GM19240 (cell line): ENCODE results near the gene ASGR1.
A peak's percentile ranks its signal among the peaks of the same experiment; 100 is the strongest.

Source experiments
- DNase-seq: peaks from one replicate; pipeline ENCODE4 v3.0.0; 2011; ENCODE audit warnings: low spot score; ENCODE audit not compliant: insufficient read length

The ASGR1 gene, protein sequence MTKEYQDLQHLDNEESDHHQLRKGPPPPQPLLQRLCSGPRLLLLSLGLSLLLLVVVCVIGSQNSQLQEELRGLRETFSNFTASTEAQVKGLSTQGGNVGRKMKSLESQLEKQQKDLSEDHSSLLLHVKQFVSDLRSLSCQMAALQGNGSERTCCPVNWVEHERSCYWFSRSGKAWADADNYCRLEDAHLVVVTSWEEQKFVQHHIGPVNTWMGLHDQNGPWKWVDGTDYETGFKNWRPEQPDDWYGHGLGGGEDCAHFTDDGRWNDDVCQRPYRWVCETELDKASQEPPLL

DNA sequence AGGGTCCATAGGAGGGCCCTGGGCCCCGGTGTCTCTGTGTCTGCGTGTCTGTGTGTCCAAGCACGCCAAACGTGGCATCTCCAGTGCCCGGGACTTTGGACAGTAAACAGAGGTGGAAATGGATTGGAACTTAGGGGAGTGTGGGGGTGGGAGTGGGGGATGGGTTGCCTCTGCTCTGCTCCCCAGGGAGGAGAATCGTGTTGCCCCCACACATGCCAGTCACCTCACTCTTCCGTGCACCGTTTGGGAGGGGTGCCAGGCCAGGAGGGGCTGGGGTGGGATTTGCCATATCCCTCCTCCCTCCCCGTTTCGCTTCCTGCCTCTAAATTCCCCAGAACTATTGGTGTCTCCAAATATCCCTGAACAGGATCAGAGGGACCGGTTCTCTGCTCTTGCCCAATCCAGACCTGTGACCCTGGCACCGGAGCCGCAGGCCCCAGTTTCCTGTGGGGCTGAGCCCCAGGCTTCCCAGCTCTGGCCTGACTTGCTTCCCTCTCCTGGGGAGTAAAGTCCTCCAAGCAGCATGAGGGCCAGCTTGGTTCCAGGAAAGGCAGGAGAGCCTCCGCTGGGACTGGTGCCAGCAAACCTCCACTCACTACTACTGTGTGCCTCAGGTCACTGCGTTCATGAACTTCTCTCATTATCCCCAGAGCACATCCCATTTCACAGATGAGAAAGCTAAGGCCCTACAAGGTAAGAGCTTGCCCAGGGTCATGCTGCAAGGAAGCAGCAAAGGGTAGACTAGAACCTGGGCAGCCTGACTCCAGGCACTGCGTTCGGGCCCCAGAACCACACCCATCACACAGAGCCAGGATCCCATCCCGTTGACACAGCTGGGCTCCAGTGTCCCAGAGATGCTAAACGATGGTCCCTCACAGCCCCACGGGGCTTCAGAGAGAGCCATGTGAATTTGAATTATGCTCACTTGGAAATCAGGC lies at the start of gene ASGR1:
TSS of gene ASGR1 (minus strand) at position 54 of the 938 bp plus-strand sequence. CDS start 807 bp downstream, outside the sequence.
- DNase-seq = no peak

DNA sequence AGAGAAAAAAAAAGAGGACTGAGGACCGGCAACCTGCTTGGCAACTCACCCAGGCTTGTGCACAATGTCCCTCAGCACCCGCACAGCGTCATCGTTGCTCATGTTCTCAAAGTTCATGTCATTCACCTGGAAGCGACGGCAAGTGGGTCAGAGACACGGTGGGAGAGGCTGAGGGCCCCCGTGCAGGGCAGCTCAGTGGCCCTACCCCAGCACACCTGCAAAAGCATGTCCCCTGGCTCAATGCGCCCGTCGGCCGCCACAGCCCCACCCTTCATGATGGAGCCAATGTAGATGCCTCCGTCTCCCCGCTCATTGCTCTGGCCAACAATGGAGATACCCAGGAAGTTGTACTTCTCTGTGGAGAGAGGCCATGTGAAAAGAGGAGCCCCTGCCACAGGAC lies 49.8 kb upstream of the ASGR1 start:
- no peak for DNase-seq

DNA sequence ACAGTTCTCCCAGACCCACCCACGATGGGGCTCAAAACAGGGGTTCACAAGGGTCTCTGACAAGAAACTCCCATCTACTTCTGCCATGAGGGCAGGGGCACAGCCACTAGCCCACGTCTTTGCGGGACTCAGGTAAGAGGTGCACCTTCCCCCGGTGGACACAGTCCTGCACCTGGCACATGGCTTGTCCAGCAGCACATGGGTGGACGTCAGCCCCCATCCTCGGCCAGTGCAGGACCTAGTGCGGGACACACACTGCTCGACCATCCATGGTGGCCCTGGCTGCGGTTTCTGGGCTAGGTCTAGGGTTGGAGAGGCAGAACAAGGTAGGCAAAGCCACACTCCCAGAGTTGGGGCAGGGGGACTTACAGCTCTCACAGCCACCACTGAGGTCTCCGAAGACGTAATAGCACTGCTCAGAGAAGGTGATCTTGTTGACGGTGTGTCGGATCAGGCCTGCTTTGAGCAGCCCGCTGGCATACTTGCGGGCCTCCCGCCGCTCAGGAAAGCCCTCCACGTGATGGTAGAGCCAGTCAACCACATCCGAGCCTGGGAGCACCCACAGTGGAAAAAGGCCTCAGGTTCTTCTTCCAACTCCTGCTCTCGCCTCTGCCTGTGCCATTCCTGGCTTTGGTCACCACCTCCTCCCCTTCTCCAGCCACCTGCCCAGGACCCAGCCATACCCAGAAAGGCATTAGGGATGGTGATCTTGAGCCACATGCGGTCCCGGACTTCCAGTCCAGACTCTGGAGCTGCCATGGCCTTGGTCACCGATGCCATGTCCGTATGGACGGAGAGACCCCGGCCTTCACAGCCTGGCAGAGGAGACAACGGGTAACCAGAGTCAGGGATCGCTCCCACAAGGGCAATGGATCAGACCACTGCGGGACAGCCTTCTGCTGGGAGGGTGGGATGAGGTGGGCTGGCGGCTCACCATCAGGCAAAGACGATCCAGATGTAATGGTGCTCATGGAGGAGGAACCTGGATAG lies 47.8 kb upstream of the ASGR1 start:
- DNase-seq = no peak

DNA sequence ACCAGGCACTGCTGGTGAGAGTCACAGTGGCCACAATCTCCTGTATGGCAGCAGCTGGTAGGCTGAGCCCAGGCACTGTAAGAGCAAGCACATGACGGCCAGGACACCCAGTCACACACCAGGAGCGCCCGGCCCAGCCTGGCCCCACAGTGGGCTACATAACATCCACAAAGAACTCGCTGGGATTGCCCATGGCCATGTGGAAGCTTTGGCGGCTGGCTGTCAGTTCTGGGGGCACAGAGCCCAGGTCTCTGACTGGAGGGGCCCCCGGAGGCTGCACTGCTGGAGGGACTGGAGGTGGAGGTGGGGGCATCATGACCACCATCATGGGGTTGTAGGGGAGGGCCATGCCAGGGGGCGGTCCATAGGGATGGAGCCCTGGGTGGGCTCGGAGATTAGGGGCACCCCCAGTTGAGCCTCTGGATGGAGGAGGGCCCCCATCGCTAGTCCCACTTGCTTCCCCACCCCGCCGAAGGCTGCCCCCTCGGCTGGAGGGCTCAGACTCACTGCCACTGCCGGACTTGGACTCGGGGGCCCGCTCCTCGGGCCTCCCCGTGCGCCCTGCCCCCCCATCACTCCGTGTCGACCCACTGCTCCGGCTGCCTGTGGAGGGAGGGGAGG lies 46.7 kb upstream of the ASGR1 start:
- DNase-seq = no peak

DNA sequence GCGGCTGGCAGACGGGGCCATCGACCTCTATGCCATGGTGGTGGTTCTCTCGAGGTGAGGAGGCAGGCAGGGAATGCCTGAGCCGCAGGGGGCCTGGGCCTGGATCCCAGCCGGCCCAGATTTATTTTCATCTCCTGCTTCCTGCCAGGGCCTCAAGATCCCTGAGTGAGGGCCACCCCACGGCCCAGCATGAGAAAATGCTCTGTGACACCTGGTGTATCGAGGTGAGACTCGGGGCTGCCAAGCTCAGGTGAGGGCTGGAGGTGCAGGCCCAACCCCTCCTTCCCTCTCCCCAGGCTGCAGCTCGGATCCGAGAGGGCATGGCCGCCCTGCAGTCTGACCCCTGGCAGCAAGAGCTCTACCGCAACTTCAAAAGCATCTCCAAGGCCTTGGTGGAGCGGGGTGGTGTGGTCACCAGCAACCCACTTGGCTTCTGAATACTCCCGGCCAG lies 45.5 kb upstream of the ASGR1 start:
- DNase-seq = no peak

DNA sequence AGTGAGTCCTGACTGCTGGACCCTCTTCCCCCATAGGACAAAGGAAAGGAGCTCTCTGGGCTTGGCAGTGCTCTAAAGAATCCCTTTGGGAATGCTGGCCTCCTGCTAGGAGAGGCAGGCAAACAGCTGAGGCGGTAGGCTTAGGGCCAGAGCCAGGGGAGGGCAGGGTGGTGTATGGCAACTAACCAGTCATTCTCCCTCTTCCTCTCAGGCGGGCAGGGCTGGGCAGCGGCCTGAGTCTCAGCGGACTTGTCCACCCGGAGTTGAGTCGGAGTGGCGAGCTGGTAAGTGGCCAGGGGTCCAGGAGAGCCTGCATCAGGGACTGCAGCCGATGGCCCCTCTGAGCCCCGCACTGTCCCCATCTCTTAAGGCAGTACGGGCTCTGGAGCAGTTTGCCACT lies 44.9 kb upstream of the ASGR1 start:
- no peak for DNase-seq

DNA sequence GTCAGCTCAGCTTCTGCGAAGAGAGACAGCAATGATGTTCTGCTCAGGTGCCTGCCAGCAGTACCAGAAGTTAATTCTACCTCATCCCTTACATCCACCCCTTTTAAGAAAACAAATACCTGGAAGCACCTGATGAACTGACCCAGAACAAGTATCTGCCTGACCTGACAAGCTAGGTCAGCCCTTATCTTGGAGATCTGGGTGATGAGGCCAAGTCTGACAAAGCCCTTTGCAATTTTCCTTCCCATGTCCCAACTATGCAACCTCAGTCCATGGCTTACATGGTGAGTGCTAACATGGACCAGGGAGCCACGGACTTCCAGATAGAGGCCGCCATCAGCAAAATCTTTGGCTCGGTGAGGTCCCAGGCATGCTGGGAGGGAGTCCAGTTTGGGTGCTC lies 44.2 kb upstream of the ASGR1 start:
- no peak for DNase-seq

DNA sequence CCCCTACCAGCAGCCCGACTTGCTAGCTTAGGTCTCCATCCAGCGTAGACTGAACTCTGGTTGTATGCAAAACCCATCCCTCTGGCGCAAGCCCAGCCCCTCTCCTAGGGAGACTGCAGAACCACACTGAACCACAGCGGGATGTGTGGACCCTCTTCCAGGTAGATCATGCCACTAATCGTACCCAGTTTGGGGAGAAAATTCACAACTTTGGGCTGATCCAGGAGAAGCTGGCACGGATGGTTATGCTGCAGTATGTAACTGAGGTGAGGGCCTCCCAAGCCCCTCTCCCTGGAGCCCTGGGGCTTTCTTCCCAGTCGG lies 43.8 kb upstream of the ASGR1 start:
- no peak for DNase-seq

DNA sequence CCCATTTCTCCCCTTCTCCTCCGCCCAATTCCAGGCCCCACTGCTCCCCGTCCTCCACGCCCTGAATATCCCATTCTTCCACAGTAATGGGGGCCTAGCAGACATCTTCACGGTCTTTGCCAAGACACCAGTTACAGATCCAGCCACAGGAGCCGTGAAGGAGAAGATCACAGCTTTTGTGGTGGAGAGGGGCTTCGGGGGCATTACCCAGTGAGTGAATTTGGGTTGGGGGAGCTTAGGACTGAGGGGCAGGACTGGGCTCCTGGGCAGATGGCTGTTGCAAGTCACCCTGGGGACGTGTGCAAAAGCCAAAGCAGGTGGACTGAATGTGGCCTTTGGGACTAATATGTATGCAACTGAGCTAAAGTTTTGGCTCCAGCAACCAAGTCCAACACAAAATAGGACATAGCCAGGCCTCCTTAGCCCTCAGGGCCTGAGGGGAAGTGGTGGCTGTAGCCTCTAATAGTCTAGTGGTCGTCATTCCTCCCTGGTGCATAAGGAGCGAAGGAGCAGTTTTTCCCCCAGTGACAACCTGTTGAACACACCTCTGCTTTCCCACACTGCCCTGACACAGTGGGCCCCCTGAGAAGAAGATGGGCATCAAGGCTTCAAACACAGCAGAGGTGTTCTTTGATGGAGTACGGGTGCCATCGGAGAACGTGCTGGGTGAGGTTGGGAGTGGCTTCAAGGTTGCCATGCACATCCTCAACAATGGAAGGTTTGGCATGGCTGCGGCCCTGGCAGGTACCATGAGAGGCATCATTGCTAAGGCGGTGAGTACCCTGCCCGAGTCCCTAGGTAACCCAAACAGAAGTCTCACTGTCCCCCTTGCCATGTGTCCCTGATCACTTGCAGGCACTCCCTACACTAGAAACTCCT lies 43.2 kb upstream of the ASGR1 start:
- DNase-seq = no peak

DNA sequence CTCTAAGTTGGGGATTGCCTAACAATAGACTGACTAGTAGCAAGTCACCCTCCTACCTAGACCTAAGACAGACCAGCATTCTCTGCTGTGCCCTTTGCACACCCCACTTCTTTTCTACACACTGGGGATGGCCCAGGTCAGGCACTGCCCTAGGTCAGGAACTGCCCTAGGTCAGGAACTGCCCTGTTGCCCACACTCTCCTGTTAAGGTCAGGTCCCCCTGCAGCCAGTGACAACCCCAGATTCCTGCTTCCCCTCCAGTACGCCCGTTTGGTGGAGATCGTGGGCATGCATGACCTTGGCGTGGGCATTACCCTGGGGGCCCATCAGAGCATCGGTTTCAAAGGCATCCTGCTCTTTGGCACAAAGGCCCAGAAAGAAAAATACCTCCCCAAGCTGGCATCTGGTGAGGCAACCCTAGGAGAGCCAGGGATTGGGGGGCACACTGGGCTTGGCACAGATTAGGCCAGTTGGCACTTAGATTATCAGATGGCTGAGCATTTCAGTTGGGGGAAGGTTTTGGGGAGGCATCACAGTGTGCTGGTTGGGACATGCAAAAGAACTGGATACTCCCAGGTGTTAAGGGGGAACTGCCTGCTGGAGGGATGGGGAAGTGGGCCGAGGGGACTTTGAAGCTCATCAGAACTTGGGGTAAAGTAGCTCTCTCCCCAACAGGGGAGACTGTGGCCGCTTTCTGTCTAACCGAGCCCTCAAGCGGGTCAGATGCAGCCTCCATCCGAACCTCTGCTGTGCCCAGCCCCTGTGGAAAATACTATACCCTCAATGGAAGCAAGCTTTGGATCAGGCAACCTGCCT lies 42.3 kb upstream of the ASGR1 start:
- no peak for DNase-seq

DNA sequence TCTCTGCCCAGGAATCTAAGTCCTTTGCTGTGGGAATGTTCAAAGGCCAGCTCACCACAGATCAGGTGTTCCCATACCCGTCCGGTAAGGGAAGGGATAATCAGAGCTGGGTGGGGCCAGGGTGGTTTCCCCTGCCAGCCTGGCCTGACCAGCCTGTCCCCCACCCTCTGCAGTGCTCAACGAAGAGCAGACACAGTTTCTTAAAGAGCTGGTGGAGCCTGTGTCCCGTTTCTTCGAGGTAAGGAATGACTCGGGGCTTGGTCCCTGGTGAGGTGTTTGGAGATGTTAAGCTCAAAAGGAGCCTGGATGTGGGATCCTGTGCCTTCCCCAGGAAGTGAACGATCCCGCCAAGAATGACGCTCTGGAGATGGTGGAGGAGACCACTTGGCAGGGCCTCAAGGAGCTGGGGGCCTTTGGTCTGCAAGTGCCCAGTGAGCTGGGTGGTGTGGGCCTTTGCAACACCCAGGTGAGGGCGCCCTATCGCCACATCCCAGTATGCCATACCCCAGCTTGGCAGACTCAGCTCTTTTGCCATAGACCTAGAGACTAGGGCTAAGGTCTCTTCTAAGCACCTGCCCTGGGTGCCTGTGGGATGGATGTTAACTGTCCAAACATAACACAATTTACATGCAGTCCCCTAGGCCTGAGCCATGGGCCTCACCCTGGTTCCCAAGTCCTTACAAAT lies 41.6 kb upstream of the ASGR1 start:
- DNase-seq = peak; percentile 69

DNA sequence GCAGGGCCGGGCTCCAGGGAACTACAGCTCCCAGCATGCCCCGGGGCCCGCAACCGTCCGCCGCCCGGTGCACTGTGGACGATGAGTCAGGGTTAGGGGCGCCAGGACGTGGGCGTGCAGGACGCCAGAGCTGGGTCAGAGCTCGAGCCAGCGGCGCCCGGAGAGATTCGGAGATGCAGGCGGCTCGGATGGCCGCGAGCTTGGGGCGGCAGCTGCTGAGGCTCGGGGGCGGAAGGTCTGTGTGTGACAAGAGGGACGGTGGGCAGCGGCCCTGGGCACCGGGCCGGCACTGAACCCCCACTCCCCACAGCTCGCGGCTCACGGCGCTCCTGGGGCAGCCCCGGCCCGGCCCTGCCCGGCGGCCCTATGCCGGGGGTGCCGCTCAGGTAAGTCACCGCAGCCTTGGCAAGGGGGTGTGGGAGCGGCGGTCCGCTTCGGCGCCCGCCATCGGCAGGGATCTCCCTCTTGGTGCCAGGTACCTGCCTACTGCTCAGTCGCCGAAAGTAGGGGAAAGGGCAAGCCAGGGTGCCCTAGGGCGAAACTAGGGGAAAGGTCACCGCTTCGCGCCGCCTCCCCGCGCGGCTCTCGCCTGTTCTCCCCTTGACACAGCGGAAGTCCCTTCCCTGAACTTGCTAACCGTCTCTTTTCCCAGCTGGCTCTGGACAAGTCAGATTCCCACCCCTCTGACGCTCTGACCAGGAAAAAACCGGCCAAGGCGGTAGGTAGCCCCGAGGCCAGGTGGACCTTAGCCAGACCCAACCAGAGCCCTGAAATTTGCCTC lies 40.8 kb upstream of the ASGR1 start, which contains the start of the genes ACADVL and DLG4:
TSS of gene ACADVL (plus strand) at position 127 of the 781 bp plus-strand sequence. CDS start at position 174, 47 bp downstream.
TSS of gene DLG4 (minus strand) at position 25 of the 781 bp plus-strand sequence.
- peak; percentile 82 for DNase-seq

DNA sequence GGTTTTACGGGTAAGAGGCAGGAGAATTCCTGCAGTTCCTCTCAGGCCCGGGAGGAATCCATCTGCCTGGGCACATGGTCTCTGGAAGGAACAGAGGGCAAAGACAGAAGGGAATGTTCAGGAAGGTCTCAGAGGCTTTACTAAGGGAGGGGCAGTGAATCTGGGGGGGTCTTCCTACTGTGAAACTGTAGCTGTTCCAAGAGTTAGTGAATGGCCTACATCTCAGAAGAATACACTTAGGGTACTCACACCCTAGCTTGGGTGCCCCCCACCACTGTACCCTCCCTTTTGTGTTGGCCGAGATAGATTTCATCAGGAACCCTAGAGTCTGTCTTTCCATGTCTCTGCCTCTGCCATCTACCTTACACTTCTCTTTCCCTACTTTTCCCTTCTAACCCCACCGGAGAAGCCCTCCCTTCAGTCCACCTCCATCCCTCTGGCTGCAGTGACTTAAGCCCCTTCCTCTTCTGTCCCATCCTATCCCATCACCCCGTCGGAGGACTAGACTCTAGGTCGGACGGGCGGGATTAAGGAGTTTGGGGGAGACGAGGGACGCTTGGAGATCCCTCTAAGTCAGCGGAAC lies 40.1 kb upstream of the ASGR1 start:
- no peak for DNase-seq

DNA sequence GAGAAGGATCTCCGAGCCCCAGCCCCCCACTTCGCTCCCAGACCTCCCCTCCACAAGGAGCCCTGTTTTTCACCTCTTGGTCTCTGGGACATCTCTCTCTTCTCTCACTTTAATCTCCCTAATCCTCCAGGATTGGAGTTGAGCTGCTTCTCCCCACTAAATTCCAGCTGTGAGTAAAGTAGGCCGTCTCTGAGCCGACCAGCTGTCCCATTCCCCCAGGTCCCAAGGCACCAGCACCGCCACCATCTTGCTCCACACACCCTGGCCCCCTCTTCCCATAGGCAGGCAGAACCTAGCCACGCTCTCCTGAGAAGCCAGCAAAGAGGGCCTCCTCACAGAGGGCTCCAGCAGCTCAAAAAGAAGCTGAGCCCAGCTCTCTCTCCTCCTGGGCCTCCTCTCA lies 39.6 kb upstream of the ASGR1 start:
- no peak for DNase-seq

DNA sequence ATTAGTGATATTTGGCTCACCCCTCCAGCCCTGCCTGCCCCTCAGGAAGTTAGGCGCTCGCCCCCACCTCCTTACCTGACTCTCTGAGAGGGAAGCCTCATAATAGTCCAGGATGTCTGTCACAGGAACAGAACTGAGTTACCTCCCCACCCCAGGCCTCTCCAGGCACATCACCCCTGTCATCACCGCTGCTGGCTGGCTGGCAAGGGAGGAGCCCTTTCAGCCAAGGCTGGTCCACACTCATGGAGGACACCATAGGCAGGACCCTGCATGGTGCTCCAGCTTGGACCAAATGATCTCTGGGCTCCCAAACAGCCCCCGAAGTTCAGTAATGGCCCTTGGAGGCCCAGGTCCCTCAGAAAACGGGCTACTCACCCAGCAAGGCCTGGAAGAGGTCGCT lies 39.0 kb upstream of the ASGR1 start:
- no peak for DNase-seq

DNA sequence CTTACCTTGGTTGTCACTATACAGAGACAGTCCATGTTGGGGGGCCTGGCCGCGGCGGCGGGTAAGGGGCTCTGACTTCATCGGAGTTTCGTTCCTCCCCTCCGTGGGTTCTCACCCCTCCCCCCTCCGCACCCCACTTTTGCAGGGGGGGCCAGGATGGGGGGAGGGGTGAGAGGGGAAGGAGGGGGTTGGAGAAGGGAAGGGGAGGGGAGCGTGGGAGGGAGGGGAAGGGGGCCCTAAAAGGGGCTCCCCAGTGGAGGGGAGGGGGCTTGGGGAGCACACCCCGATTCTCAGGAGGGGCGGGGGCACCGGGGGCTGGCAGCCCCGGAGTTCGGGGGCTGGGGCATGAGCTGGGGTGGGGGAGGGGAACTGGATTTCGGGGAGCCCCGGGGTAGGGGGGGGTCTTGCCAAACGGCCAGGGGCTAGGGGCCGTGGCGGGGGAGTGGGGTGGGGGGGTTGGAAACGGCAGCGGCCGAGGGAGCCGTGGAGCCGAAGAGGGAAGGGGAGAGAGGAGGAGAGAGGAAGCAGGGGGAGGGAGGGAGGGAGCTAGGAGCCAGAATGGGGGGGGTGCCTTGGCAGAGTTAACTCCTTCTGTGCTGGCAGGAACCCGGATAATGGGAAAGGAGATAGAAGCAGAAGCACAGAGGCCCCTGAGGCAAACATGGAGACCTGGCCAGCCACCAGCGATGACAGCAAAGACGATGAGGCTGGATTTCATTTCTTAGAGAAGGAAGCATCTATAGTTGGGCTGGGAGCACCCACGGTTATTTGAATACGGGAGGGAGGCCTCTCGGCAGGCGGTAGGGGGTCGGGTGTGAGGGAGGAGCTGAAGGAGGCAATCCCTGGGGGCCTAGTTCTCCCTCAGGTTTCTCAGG lies 38.2 kb upstream of the ASGR1 start:
- no peak for DNase-seq
